Measurements from ENCODE around the gene PIP5K1B.

The PIP5K1B gene

GRCh38 chr9:68778635-68779034 is 73.6 kb downstream of the PIP5K1B start:
- no peak for DNase-seq

- DNase-seq = peak; percentile 59
Measured at GRCh38 chr9:68779558-68780379, 74.7 kb downstream of the PIP5K1B start.

GRCh38 chr9:68780380-68780712 is 75.3 kb downstream of the PIP5K1B start:
- no peak for DNase-seq

- DNase-seq = no peak
Measured at GRCh38 chr9:68780720-68781119, 75.7 kb downstream of the PIP5K1B start.

GRCh38 chr9:68781928-68782327 is 76.9 kb downstream of the PIP5K1B start:
- no peak for DNase-seq

- DNase-seq = no peak
Measured at GRCh38 chr9:68782546-68782945, 77.5 kb downstream of the PIP5K1B start.

- no peak for DNase-seq
Measured at GRCh38 chr9:68785965-68786364, 80.9 kb downstream of the PIP5K1B start.

- DNase-seq = no peak
Measured at GRCh38 chr9:68791169-68791568, 86.1 kb downstream of the PIP5K1B start.

- DNase-seq = no peak
Measured at GRCh38 chr9:68793605-68794343, 88.7 kb downstream of the PIP5K1B start.

GRCh38 chr9:68794898-68795297 is 89.9 kb downstream of the PIP5K1B start:
- no peak for DNase-seq

- DNase-seq = no peak
Measured at GRCh38 chr9:68795411-68795810, 90.4 kb downstream of the PIP5K1B start.

- no peak for DNase-seq
Measured at GRCh38 chr9:68797116-68797515, 92.1 kb downstream of the PIP5K1B start.

- DNase-seq = no peak
Measured at GRCh38 chr9:68798423-68798822, 93.4 kb downstream of the PIP5K1B start.

GRCh38 chr9:68800836-68801235 is 95.8 kb downstream of the PIP5K1B start:
- DNase-seq = no peak

- peak; percentile 70 for DNase-seq
Measured at GRCh38 chr9:68802525-68803015, 97.5 kb downstream of the PIP5K1B start.

GRCh38 chr9:68804911-68805889 is 100.2 kb downstream of the PIP5K1B start:
- DNase-seq = peak; percentile 51

GRCh38 chr9:68805890-68806517 is 101.0 kb downstream of the PIP5K1B start:
- DNase-seq = peak; percentile 22

GRCh38 chr9:68808338-68808890 is 103.4 kb downstream of the PIP5K1B start:
- peak; percentile 56 for DNase-seq

GRCh38 chr9:68817079-68817875 is 112.2 kb downstream of the PIP5K1B start:
- DNase-seq = no peak

- no peak for DNase-seq
Measured at GRCh38 chr9:68819065-68819464, 114.0 kb downstream of the PIP5K1B start.

GRCh38 chr9:68821911-68822310 is 116.9 kb downstream of the PIP5K1B start:
- no peak for DNase-seq
